ENCODE data around the gene CITED4.

- TF ChIP-seq, protein P1, sequence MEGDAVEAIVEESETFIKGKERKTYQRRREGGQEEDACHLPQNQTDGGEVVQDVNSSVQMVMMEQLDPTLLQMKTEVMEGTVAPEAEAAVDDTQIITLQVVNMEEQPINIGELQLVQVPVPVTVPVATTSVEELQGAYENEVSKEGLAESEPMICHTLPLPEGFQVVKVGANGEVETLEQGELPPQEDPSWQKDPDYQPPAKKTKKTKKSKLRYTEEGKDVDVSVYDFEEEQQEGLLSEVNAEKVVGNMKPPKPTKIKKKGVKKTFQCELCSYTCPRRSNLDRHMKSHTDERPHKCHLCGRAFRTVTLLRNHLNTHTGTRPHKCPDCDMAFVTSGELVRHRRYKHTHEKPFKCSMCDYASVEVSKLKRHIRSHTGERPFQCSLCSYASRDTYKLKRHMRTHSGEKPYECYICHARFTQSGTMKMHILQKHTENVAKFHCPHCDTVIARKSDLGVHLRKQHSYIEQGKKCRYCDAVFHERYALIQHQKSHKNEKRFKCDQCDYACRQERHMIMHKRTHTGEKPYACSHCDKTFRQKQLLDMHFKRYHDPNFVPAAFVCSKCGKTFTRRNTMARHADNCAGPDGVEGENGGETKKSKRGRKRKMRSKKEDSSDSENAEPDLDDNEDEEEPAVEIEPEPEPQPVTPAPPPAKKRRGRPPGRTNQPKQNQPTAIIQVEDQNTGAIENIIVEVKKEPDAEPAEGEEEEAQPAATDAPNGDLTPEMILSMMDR (conservative IDR thresholded peaks at IDR 0.05; ENCODE audit: low read length), result no peak
- no peak for TF ChIP-seq EZH2phosphoT487 (IDR thresholded peaks at IDR 0.05; ENCODE audit: borderline replicate concordance)
Measured at GRCh38 chr1:40847023-40847745, 15.0 kb downstream of the CITED4 start.

All from Loucy (cell line).